ENCODE results near the gene MKNK2. TPM values are rescaled to one million over a fixed set of nuclear protein-coding genes. Genes with fewer than 3 reads are reported as not detected.

MKNK2 gene
- total RNA-seq, 4 donors from 2014 or later, result 113 to 267 (median 193) TPM

DNA sequence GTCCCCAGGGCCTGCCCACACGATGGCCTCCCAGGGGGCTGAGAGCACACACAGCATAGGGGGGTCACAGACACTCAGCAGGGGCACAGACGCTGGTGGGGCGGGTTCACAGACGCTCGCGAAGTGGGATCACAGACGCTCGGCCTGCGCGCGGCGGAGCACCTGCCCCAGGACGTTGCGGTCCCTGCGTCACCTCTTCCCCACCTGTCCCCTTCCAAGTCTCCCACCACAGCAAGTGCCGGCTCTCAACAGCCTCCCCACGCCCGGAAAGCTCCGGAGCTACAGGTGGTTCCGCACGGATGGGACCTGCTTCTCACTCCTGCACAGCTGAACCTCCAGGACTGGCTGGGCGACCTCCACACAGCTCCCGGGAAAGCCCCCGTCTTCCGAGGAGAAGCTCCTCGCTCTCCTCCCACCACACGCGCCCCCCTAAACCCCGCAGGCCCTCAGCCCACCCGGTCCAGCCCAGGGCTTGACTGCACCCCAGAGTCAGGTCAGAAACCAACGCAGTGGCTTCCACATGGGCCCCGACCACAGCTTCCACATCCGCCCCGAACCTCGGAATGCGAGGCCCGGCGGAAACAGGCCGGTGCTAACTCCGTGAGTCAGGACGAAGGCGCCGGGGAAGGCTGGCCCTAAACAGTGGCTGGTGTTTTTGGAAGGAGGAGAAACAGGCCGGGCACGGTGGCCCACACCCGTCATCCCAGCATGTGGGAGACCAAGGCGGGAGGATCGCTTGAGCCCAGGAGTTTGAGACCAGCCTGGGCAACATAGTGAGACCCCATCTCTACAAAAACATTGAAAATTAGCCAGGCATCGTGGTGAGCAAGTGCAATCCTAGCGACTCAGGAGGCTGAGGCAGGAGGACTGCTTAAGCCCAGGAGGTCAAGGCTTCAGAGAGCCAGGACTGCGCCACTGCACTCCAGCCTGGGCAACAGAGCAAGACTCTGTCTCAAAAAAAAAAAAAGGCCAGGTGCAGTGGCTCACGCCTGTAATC lies 52.0 kb downstream of the MKNK2 start:
- Histone ChIP-seq H3K36me3 (peaks cover 22 to 90% (median 60%) of the 10 kb centered on the region in 4 donors), H3K4me3 (no peak overlapping the region), H3K27me3 (no peaks in the 10 kb centered on the region), H3K27ac (replicated peaks in 1 of 4) (no peak overlapping the region), H3K4me1 (peaks cover 0 to 3% (median under 1%) of the 10 kb centered on the region in 4 donors), H3K9me3 (no peaks in the 10 kb centered on the region)
- intact Hi-C loops (cut with DNase I), result no loop called here
- TF ChIP-seq POLR2AphosphoS5 (IDR thresholded peaks at IDR 0.05) (no peak), POLR2A (IDR thresholded peaks at IDR 0.05; ENCODE audit: low read depth) (no peak), EP300 (IDR thresholded peaks at IDR 0.05) (no peak), CTCF (IDR thresholded peaks at IDR 0.05) (no peak)
- no peak for DNase-seq (ENCODE audit: extremely low spot score)
- WGBS, result 91% methylated on average over 39 of the region's 52 CpGs

- Histone ChIP-seq H3K27ac (replicated peaks in 1 of 4) (no peak overlapping the region), H3K4me3 (no peak overlapping the region), H3K4me1 (no peaks in the 10 kb centered on the region), H3K9me3 (no peaks in the 10 kb centered on the region), H3K36me3 (peaks cover 22 to 94% (median 65%) of the 10 kb centered on the region in 4 donors), H3K27me3 (no peaks in the 10 kb centered on the region)
- TF ChIP-seq EP300 (IDR thresholded peaks at IDR 0.05) (no peak), POLR2AphosphoS5 (IDR thresholded peaks at IDR 0.05) (no peak), CTCF (IDR thresholded peaks at IDR 0.05) (no peak), POLR2A (IDR thresholded peaks at IDR 0.05; ENCODE audit: low read depth) (no peak)
- DNase-seq (ENCODE audit: extremely low spot score), result no peak
- 89% methylated on average over 14 of the region's 31 CpGs for WGBS
- intact Hi-C loops (cut with DNase I), result no loop called here
Measured at GRCh38 chr19:1997353-1998233, 53.5 kb downstream of the MKNK2 start.

DNA sequence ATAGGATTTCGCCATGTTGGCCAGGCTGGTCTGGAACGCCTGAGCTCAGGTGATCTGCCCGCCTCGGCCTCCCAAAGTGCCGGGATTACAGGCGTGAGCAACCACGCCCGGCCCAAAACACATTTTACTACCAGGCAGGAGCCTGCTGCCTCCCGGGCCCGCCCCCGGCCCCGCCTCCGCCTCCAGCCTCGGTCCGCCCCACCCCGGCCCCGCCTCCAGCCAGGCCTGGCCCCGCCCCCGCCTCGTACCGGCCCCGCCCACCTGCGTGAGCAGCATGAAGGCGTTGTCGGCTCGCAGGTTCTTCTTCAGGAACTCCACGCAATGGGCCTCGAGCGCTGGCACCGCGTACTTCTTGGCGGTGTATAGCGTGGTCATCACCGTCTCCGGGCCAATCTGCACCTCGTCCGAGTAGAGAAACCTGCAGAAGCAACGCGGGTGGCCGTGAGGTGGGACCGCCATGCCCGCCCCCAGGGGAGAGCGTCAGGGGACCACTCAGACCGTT lies 58.2 kb downstream of the MKNK2 start:
- TF ChIP-seq EP300 (IDR thresholded peaks at IDR 0.05) (no peak), POLR2AphosphoS5 (IDR thresholded peaks at IDR 0.05) (no peak), POLR2A (IDR thresholded peaks at IDR 0.05; ENCODE audit: low read depth) (no peak), CTCF (IDR thresholded peaks at IDR 0.05) (no peak)
- Histone ChIP-seq H3K4me1 (no peaks in the 10 kb centered on the region), H3K27me3 (no peaks in the 10 kb centered on the region), H3K27ac (replicated peaks in 1 of 4) (no peak overlapping the region), H3K4me3 (no peak overlapping the region), H3K9me3 (no peaks in the 10 kb centered on the region), H3K36me3 (peaks cover 35 to 98% (median 71%) of the 10 kb centered on the region in 4 donors)
- DNase-seq (ENCODE audit: extremely low spot score), result no peak
- intact Hi-C loops (cut with DNase I), result no loop called here
- WGBS, result 96% methylated on average over 5 of the region's 44 CpGs

DNA sequence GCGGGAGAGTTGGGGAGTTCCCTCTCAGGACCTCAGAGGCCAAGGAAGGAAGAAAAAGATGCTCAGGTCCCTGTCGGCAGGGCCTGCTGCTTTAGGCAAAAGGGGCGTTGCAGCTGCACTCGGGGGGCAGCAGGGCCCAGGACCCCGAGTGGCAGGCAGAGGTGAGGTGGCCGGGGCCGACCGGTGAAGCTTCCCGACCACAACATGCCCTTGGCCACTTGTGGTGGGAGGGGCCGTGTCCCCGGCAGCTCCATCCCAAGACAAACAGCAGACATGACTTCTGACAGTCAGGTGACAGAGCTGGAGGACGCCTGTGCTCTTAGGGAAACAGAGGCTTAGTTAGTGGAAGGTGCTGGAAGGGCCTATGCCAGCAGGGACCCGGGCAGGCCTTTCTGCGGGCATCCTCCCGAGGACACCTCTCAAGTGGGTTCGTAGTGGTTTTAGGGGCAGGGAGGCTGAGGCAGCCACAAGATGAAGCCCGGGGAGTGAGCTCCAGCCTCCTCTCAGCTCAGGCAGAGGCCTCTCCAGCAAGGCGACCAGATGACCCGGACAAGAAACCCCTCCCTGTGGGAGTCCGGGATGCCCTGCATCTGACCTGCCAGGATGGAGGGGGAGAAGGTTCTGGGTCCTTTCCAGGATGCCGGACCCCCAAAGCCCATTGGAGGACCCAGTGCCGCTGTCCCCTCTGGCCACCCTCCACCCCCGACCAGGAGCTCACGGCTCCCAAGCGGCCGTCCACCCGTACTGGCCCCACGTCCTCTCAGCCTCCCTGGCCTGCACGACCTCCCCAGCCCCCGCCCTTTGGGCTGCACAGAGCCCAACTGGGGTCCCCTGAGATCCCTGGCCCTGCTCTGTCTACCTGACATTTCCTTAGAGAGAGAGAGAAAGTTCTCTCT lies 59.8 kb downstream of the MKNK2 start:
- no peak for TF ChIP-seq POLR2A (IDR thresholded peaks at IDR 0.05; ENCODE audit: low read depth)
- no peak for TF ChIP-seq EP300 (IDR thresholded peaks at IDR 0.05)
- TF ChIP-seq POLR2AphosphoS5 (IDR thresholded peaks at IDR 0.05), result no peak
- TF ChIP-seq CTCF (IDR thresholded peaks at IDR 0.05), result no peak
- no peak for DNase-seq (ENCODE audit: extremely low spot score)
- intact Hi-C loops (cut with DNase I), result no loop called here
- no peak overlapping the region for H3K4me3 ChIP-seq
- 84% methylated on average over 28 of the region's 30 CpGs for WGBS
- no peaks in the 10 kb centered on the region for H3K27me3 ChIP-seq
- H3K4me1 ChIP-seq, result no peaks in the 10 kb centered on the region
- H3K9me3 ChIP-seq, result no peaks in the 10 kb centered on the region
- no peak overlapping the region for H3K27ac ChIP-seq (replicated peaks in 1 of 4)
- H3K36me3 ChIP-seq, result peaks cover 39 to 98% (median 74%) of the 10 kb centered on the region in 4 donors
